RWPE2 (cell line): ENCODE results near the gene SNED1.
A peak's percentile ranks its signal among the peaks of the same experiment; 100 is the strongest.

Experiments used
- ATAC-seq: fragments of 200-7000 bp; cut with Tn5 transposase; 3 replicates; pipeline ENCODE4 v1.9.1; 2021; ENCODE audit warnings: low read depth
- DNase-seq: peaks from one replicate; pipeline ENCODE4 v3.0.0-alpha.2; 2020; ENCODE audit warnings: low spot score
- H3K27ac ChIP-seq: fragments of 450-650 bp; 2 replicates; pipeline ENCODE4 v1.5.1; 2017; ENCODE audit warnings: mild to moderate bottlenecking; ENCODE audit not compliant: poor library complexity, severe bottlenecking
- H3K27me3 ChIP-seq: fragments of 250-450 bp; sonication (Bioruptor Pico); 2 replicates; pipeline ENCODE4 v1.5.1; 2021; ENCODE audit warnings: mild to moderate bottlenecking, moderate library complexity; ENCODE audit not compliant: insufficient read depth, poor library complexity, severe bottlenecking
- H3K36me3 ChIP-seq: fragments of 250-450 bp; sonication (Bioruptor Pico); 2 replicates; pipeline ENCODE4 v1.5.1; 2020; ENCODE audit warnings: low read depth, mild to moderate bottlenecking, moderate library complexity
- H3K4me1 ChIP-seq: fragments of 250-450 bp; sonication (Bioruptor Pico); 2 replicates; pipeline ENCODE4 v1.5.1; 2021; ENCODE audit warnings: mild to moderate bottlenecking, moderate library complexity; ENCODE audit not compliant: insufficient read depth, poor library complexity, severe bottlenecking
- H3K4me3 ChIP-seq: fragments of 250-450 bp; sonication (Bioruptor Pico); 2 replicates; pipeline ENCODE4 v1.5.1; 2021; ENCODE audit warnings: mild to moderate bottlenecking, moderate library complexity; ENCODE audit not compliant: severe bottlenecking
- H3K9me3 ChIP-seq: fragments of 250-450 bp; sonication (Bioruptor Pico); 2 replicates; pipeline ENCODE4 v1.5.1; 2021; ENCODE audit warnings: mild to moderate bottlenecking, moderate library complexity; ENCODE audit not compliant: severe bottlenecking
- TF ChIP-seq, protein P1 (sequence below): fragments of 450-650 bp; IDR thresholded peaks from one replicate; pipeline ENCODE4 v1.5.1; 2017; ENCODE audit warnings: mild to moderate bottlenecking, moderate library complexity; ENCODE audit not compliant: poor library complexity, severe bottlenecking

SNED1 gene

DNA sequence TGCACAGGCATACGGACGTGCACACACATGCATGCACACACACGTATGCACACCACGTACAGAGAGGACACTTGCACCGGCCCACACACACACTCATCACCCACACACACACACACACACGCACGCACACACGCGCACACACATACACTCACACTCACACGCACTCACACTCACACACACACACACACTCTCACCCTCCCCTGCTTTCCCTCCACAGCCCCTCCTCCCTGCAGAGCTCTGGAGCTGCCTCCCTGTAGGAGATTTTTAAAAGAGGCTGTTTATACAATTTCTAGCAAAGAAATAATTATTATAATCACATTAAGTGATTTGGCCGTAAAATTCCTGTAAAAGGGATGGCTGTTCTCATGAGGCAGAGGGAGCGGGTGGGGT lies 36.5 kb upstream of the SNED1 start:
- no peak overlapping the region for H3K27ac ChIP-seq
- no peak overlapping the region for H3K4me3 ChIP-seq
- H3K9me3 ChIP-seq: no peaks in the 10 kb centered on the region
- TF ChIP-seq, protein P1, sequence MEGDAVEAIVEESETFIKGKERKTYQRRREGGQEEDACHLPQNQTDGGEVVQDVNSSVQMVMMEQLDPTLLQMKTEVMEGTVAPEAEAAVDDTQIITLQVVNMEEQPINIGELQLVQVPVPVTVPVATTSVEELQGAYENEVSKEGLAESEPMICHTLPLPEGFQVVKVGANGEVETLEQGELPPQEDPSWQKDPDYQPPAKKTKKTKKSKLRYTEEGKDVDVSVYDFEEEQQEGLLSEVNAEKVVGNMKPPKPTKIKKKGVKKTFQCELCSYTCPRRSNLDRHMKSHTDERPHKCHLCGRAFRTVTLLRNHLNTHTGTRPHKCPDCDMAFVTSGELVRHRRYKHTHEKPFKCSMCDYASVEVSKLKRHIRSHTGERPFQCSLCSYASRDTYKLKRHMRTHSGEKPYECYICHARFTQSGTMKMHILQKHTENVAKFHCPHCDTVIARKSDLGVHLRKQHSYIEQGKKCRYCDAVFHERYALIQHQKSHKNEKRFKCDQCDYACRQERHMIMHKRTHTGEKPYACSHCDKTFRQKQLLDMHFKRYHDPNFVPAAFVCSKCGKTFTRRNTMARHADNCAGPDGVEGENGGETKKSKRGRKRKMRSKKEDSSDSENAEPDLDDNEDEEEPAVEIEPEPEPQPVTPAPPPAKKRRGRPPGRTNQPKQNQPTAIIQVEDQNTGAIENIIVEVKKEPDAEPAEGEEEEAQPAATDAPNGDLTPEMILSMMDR: no peak
- no peaks in the 10 kb centered on the region for H3K27me3 ChIP-seq
- H3K36me3 ChIP-seq: no peaks in the 10 kb centered on the region
- DNase-seq (no peak), ATAC-seq (no peak)
- H3K4me1 ChIP-seq: no peaks in the 10 kb centered on the region

DNA sequence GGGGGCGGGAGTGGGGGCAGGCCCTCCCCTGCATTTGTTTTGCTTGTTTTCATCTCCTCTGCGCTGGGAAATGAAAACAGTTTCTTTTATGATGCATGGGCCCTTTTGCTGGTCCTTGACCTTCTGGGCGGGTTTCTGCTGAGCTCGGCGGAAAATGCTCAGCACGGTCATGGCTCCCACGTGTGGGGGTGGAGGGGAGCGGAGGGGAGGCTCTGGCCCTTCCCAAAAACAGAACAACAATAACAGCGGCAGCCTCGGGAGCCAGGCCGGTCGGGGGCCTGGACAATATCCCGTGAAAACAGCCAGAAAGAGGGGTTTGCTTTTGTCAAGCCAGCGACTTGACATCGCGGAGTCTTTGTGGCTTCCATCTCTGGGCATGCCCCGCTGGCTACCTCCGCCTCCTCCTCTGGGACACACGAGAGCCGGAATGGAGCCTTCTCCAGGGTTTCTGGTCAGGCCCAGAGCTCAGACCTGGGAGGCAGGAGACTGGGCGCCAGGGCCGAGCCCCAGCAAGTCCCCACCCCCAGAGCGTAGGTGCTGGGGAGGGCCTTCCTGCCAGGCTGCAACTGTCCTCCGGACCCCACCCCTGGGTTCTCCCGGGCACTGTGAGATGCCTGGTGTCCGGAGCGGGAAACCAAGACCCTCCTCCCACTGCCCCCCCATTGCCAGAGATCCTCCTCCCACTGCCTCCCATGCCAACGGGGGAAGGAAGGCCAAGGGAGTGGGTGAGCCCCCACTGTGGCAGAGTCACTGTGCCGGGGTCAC lies 35.9 kb upstream of the SNED1 start:
- no peaks in the 10 kb centered on the region for H3K9me3 ChIP-seq
- no peaks in the 10 kb centered on the region for H3K27me3 ChIP-seq
- no peak overlapping the region for H3K27ac ChIP-seq
- peak; percentile 26 for DNase-seq
- no peaks in the 10 kb centered on the region for H3K4me1 ChIP-seq
- no peak for ATAC-seq
- H3K4me3 ChIP-seq: no peak overlapping the region
- no peaks in the 10 kb centered on the region for H3K36me3 ChIP-seq
- TF ChIP-seq, protein P1: no peak

DNA sequence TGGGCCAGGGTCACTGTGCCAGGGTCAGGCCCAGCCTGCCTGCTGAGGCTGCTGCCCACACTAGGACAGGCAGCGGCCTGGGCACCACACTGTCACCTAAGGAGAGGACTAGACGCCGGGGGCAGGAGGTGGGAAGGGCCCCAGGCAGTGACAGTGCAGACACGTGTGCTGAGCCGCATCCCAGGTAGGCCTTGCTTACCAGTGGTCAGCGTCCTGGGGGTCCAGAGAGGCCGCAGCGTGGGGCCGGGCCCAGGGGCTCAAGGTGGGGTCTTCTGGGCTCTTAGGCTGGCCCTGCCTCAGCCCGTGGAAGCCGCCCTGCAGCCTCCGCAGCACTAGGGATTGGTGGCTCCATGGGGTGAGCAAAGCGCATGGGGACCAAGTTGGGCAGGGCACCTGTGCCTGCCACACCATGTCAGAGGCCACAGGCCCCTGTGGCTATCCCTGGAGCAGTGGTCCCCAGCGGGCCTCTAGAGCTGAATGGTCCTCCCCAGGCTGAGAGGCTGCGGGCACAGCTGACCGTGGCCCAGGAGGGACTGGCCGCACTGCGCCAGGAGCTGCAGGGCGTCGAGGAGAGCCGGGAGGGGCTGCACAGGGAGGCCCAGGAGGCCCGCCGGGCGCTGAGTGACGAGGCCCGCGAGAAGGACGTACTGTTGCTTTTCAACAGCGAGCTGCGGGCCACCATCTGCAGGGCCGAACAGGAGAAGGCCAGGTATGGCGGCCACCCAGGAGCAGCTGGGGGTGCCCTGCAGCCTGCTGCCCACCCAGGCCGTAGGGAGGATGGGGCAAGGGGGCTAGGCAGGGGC lies 35.2 kb upstream of the SNED1 start:
- TF ChIP-seq, protein P1: no peak
- Histone ChIP-seq H3K9me3 (no peaks in the 10 kb centered on the region), H3K27ac (no peak overlapping the region), H3K27me3 (no peaks in the 10 kb centered on the region), H3K36me3 (no peaks in the 10 kb centered on the region), H3K4me1 (no peaks in the 10 kb centered on the region), H3K4me3 (no peak overlapping the region)
- no peak for ATAC-seq
- peak; percentile 43 for DNase-seq

DNA sequence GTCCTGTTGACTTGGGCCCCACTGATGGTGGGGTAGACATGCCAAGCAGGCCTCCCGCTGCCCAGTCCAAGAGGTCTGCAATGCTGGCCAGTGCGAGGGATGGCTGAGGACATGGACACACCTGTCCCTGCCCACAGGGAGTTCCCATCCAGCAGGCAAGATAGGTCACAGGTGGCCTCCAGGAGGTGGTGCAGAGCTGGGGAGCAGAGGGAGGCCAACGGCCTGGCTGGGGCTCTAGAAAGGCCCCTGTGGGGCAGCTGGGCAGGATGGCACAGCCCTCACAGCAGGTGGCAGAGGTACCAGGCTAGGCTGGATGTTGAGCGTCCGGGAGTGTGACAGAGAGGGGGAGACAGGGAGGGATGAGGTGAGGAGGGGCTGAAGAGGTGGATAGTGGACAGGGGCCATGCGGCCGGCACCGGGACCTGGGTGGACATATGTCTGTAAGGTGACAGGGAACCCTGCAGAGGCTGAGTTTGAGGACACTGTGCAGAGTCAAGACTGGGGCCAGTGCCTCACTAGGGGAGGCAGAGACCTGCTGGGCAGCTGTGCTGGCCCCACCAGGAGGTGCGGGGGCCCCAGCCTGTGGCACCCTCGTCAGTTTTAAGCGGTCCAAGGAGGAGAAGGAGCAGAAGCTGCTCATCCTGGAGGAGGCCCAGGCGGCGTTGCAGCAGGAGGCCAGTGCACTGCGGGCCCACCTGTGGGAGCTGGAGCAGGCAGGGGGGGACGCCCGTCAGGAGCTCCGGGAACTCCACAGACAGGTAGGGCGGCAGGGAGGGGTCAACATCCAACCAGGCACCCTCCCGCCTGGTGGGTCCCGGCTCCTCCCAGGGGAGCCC lies 34.3 kb upstream of the SNED1 start:
- DNase-seq: peak; percentile 56
- Histone ChIP-seq H3K27ac (no peak overlapping the region), H3K36me3 (no peaks in the 10 kb centered on the region), H3K4me1 (no peaks in the 10 kb centered on the region), H3K4me3 (no peak overlapping the region), H3K27me3 (no peaks in the 10 kb centered on the region), H3K9me3 (no peaks in the 10 kb centered on the region)
- TF ChIP-seq, protein P1: no peak
- ATAC-seq: no peak
